ENCODE measurements around the gene SCGB2A2.

SCGB2A2 gene

DNA sequence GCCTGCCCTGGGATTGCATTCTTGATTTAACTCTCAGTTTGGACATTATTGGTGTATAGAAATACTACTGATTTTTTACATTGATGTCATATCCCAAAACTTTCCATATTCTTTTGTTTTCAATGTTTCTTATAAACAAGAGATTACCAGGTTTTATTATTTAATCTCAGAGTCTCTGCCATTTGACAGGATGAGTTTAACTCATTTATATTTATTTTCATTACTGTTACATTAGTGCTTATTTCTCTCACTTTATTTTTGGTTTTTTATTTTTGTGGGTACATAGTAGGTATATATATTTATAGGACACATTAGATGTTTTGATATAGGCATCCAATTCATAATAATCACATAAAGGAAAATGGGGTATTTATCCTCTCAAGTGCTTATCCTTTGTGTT is 38.0 kb downstream of the SCGB2A2 start:
- DNase-seq = no peak

DNA sequence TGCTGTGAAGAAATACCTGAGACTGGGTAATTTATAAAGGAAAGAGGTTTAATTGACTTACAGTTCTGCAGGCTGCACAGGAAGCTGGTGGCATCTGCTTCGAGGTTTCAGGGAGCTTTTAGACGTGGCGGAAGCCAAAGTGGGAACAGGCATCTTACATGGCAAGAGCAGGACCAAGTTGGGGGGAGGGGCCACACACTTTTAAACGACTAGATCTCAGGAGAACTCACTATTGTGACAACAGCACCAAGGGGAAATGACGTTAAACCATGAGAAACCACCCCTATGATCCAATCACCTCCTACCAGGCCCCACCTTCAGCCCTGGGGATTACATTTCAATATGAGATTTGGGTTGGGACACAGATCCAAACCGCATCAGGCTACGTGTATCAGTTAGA is 40.0 kb downstream of the SCGB2A2 start:
- DNase-seq = no peak

DNA sequence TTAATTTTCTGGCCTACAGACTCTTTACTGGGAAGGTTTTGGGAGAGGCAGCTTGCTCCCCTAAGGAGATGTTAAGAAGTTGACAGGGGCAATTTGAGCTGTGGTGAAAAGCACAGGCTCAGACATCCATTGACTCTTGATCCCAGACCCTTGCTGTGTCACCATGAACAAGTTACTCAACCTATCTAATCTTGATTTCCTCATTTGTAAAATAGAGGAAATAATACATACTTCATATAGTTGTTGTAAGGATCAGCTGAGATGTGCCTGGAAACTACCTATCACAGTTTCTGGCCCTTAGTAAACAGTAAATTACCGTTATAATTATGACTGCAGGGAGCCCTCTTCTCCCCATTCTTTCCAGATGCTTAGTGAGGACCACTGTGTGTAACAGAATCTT is 45.5 kb downstream of the SCGB2A2 start:
- no peak for DNase-seq

GRCh38 chr11:62322524-62322923 is 52.6 kb downstream of the SCGB2A2 start:
- DNase-seq = no peak
